ENCODE data around the gene MOV10. TPM values are rescaled to one million over a fixed set of nuclear protein-coding genes. Genes with fewer than 3 reads are reported as not detected.

MOV10 gene
- total and polyA plus RNA-seq, 2 of the 13 experiments (the other 11 are each of a cell fraction or from before 2014, with no cell fraction given): 56.4 to 58.2 TPM

GRCh38 chr1:112716133-112716720 is 41.8 kb downstream of the MOV10 start (continued):
- no peak for TF ChIP-seq PRMT3 (CRISPR knock-in tag; IDR thresholded peaks at IDR 0.05; ENCODE audit: borderline replicate concordance, low read depth)
- TF ChIP-seq FIP1L1 (IDR thresholded peaks at IDR 0.05; ENCODE audit: borderline replicate concordance, insufficient read depth, low read depth, low read length): no peak
- TF ChIP-seq GTF3A (CRISPR knock-in tag; conservative IDR thresholded peaks at IDR 0.05): no peak
- no peak for TF ChIP-seq NCOR1 (IDR thresholded peaks at IDR 0.05; ENCODE audit: borderline replicate concordance, low read length)
- no peak for TF ChIP-seq ZBTB38 (CRISPR knock-in tag; IDR thresholded peaks at IDR 0.05)
- no peak for TF ChIP-seq HES4 (CRISPR knock-in tag; IDR thresholded peaks at IDR 0.05; ENCODE audit: borderline replicate concordance)
- peak; percentile 17 for TF ChIP-seq YY1 (IDR thresholded peaks at IDR 0.05; ENCODE audit: insufficient read depth, insufficient replicate concordance, low read depth, low read length)
- no peak for TF ChIP-seq NFIC (IDR thresholded peaks at IDR 0.05; ENCODE audit: low read length)
- no peak for TF ChIP-seq SYNCRIP (IDR thresholded peaks at IDR 0.05; ENCODE audit: insufficient read depth, low read depth, low read length)
- TF ChIP-seq ZNF652 (CRISPR knock-in tag; IDR thresholded peaks at IDR 0.05; ENCODE audit: borderline replicate concordance, low read depth): 0 out of 2 replicates have a peak, but pooled peaks have one; percentile 17
- no peak for TF ChIP-seq RFXAP (CRISPR knock-in tag; IDR thresholded peaks at IDR 0.05; ENCODE audit: borderline replicate concordance)
- no peak for TF ChIP-seq ZNF704 (CRISPR knock-in tag; IDR thresholded peaks at IDR 0.05; ENCODE audit: borderline replicate concordance)
- no peak for TF ChIP-seq ZFP62 (CRISPR knock-in tag; IDR thresholded peaks at IDR 0.05)
- TF ChIP-seq ZSCAN20 (CRISPR knock-in tag; IDR thresholded peaks at IDR 0.05; ENCODE audit: borderline replicate concordance): no peak
- no peak for TF ChIP-seq ATF4 (CRISPR knock-in tag; IDR thresholded peaks at IDR 0.05)
- TF ChIP-seq MLX (CRISPR knock-in tag; IDR thresholded peaks at IDR 0.05): no peak
- no peak for TF ChIP-seq ARHGAP35 (CRISPR knock-in tag; IDR thresholded peaks at IDR 0.05; ENCODE audit: borderline replicate concordance)
- no peak for TF ChIP-seq ERF (CRISPR knock-in tag; IDR thresholded peaks at IDR 0.05)
- no peak for TF ChIP-seq MTA3 (CRISPR knock-in tag; IDR thresholded peaks at IDR 0.05)
- no peak for TF ChIP-seq CCAR2 (optimal IDR thresholded peaks at IDR 0.05; ENCODE audit: low read depth, low read length)
- no peak for TF ChIP-seq UBTF (CRISPR knock-in tag; IDR thresholded peaks at IDR 0.05)
- no peak for TF ChIP-seq DNMT1 (CRISPR knock-in tag; IDR thresholded peaks at IDR 0.05)
- no peak for TF ChIP-seq MAZ (IDR thresholded peaks at IDR 0.05; ENCODE audit: borderline replicate concordance, low read depth, low read length)
- TF ChIP-seq MAZ (CRISPR knock-in tag; IDR thresholded peaks at IDR 0.05; ENCODE audit: low read depth): no peak
